ENCODE data around the gene S1PR3. TPM values are rescaled to one million over a fixed set of nuclear protein-coding genes. Genes with fewer than 3 reads are reported as not detected.

Gene S1PR3
- total RNA-seq, 8 experiments from 2014 or later, result 0.54 to 117 (median 4.2) TPM

- Histone ChIP-seq H3K27ac (no peak overlapping the region), H3K4me1 (replicated peaks in 1 of 2) (peaks cover 20 to 21% of the 10 kb centered on the region in 2 donors), H3K4me3 (no peak overlapping the region)
- no peak for ATAC-seq (replicated peaks in 6 of 8)
- in situ Hi-C loops (cut with MboI; ENCODE audit: low pct_unique_long_range_greater_than_20kb in 2 of 9, low sequenced_read_pairs in 9 of 9, unreplicated experiment in 9 of 9), result loop anchor here in 4 of 9 experiments (25.0 kb wide), 4 partner anchors 160 to 1310 kb away; no protein-coding TSS in a partner anchor
- 0 to 100% (median 93%) methylated on average over 1 to 4 of the region's 4 CpGs; no CpG with 5 or more reads in 2 of the 10 experiments for WGBS, 10 experiments
Observed at GRCh38 chr9:88996921-88997235, 5.6 kb downstream of the S1PR3 start.

- Histone ChIP-seq H3K4me3 (no peak overlapping the region), H3K27ac (no peak overlapping the region), H3K4me1 (replicated peaks in 1 of 2) (peaks cover 13 to 16% of the 10 kb centered on the region in 2 donors)
- in situ Hi-C loops (cut with MboI; ENCODE audit: low pct_unique_long_range_greater_than_20kb in 2 of 9, low sequenced_read_pairs in 9 of 9, unreplicated experiment in 9 of 9), result loop anchor here in 4 of 9 experiments (25.0 kb wide), 4 partner anchors 160 to 1310 kb away; no protein-coding TSS in a partner anchor
- ATAC-seq (replicated peaks in 6 of 8), result peak in 1 of 8 experiments; percentile 19
- WGBS, 10 experiments, result 50 to 100% (median 100%) methylated on average over 1 to 2 of the region's 8 CpGs; no CpG with 5 or more reads in 2 of the 10 experiments
Observed at GRCh38 chr9:88997646-88998045, 6.4 kb downstream of the S1PR3 start.

GRCh38 chr9:88998503-88998902 is 7.2 kb downstream of the S1PR3 start:
- in situ Hi-C loops (cut with MboI; ENCODE audit: low pct_unique_long_range_greater_than_20kb in 2 of 9, low sequenced_read_pairs in 9 of 9, unreplicated experiment in 9 of 9), result loop anchor here in 4 of 9 experiments (25.0 kb wide), 4 partner anchors 161 to 1311 kb away; no protein-coding TSS in a partner anchor
- H3K4me3 ChIP-seq, result no peak overlapping the region
- H3K4me1 ChIP-seq (replicated peaks in 1 of 2), result peaks cover 13 to 16% of the 10 kb centered on the region in 2 donors
- 0 to 50% (median 20%) methylated on average over 1 to 2 of the region's 2 CpGs; no CpG with 5 or more reads in 5 of the 10 experiments for WGBS, 10 experiments
- H3K27ac ChIP-seq, result no peak overlapping the region
- ATAC-seq (replicated peaks in 6 of 8), result peak in 4 of 8 experiments; percentile 1 to 7 (median 4)

GRCh38 chr9:88998911-88999310 is 7.6 kb downstream of the S1PR3 start:
- peak in 7 of 8 experiments; percentile 11 to 86 (median 78) for ATAC-seq (replicated peaks in 6 of 8)
- Histone ChIP-seq H3K4me1 (replicated peaks in 1 of 2) (peaks cover 13 to 16% of the 10 kb centered on the region in 2 donors), H3K27ac (no peak overlapping the region), H3K4me3 (no peak overlapping the region)
- in situ Hi-C loops (cut with MboI; ENCODE audit: low pct_unique_long_range_greater_than_20kb in 2 of 9, low sequenced_read_pairs in 9 of 9, unreplicated experiment in 9 of 9), result loop anchor here in 4 of 9 experiments (25.0 kb wide), 4 partner anchors 162 to 1312 kb away; no protein-coding TSS in a partner anchor
- WGBS, 10 experiments, result 0 to 87% (median 41%) methylated on average over 1 to 5 of the region's 9 CpGs; no CpG with 5 or more reads in 6 of the 10 experiments

GRCh38 chr9:89000371-89000781 is 9.1 kb downstream of the S1PR3 start:
- H3K27ac ChIP-seq, result no peak overlapping the region
- peak in 1 of 8 experiments; percentile 2 for ATAC-seq (replicated peaks in 6 of 8)
- in situ Hi-C loops (cut with MboI; ENCODE audit: low pct_unique_long_range_greater_than_20kb in 2 of 9, low sequenced_read_pairs in 9 of 9, unreplicated experiment in 9 of 9), result loop anchor here in 5 of 9 experiments (10.0 to 25.0 kb wide), 5 partner anchors 287 to 1316 kb away; no protein-coding TSS in a partner anchor
- peaks cover 13 to 16% of the 10 kb centered on the region in 2 donors for H3K4me1 ChIP-seq (replicated peaks in 1 of 2)
- 80 to 100% (median 90%) methylated on average over 1 to 6 of the region's 9 CpGs; no CpG with 5 or more reads in 3 of the 10 experiments for WGBS, 10 experiments
- H3K4me3 ChIP-seq, result no peak overlapping the region

- no peak overlapping the region for H3K27ac ChIP-seq
- WGBS, 10 experiments, result 3 to 95% (median 31%) methylated on average over 4 to 16 of the region's 52 CpGs
- in situ Hi-C loops (cut with MboI; ENCODE audit: low pct_unique_long_range_greater_than_20kb in 2 of 9, low sequenced_read_pairs in 9 of 9, unreplicated experiment in 9 of 9), result loop anchor here in 5 of 9 experiments (10.0 to 25.0 kb wide), 5 partner anchors 286 to 1316 kb away; no protein-coding TSS in a partner anchor
- peak; percentile 74 to 90 (median 84) for ATAC-seq (replicated peaks in 6 of 8)
- H3K4me3 ChIP-seq, result no peak overlapping the region
- peaks cover 13 to 16% of the 10 kb centered on the region in 2 donors for H3K4me1 ChIP-seq (replicated peaks in 1 of 2)
Observed at GRCh38 chr9:89000973-89001916, 10.0 kb downstream of the S1PR3 start.

GRCh38 chr9:89001917-89002540 is 10.8 kb downstream of the S1PR3 start:
- Histone ChIP-seq H3K4me1 (replicated peaks in 1 of 2) (peaks cover 13 to 16% of the 10 kb centered on the region in 2 donors), H3K4me3 (no peak overlapping the region), H3K27ac (no peak overlapping the region)
- in situ Hi-C loops (cut with MboI; ENCODE audit: low pct_unique_long_range_greater_than_20kb in 2 of 9, low sequenced_read_pairs in 9 of 9, unreplicated experiment in 9 of 9), result loop anchor here in 5 of 9 experiments (10.0 to 25.0 kb wide), 5 partner anchors 285 to 1317 kb away; no protein-coding TSS in a partner anchor
- ATAC-seq (replicated peaks in 6 of 8), result no peak
- WGBS, 10 experiments, result 87 to 100% (median 94%) methylated on average over 3 to 21 of the region's 27 CpGs; no CpG with 5 or more reads in 2 of the 10 experiments

GRCh38 chr9:89002987-89003386 is 11.7 kb downstream of the S1PR3 start:
- Histone ChIP-seq H3K4me1 (replicated peaks in 1 of 2) (peaks cover 15 to 16% of the 10 kb centered on the region in 2 donors), H3K4me3 (no peak overlapping the region), H3K27ac (no peak overlapping the region)
- ATAC-seq (replicated peaks in 6 of 8), result no peak
- WGBS, 10 experiments, result 87 to 100% (median 100%) methylated on average over 1 to 6 of the region's 6 CpGs; no CpG with 5 or more reads in 2 of the 10 experiments
- in situ Hi-C loops (cut with MboI; ENCODE audit: low pct_unique_long_range_greater_than_20kb in 2 of 9, low sequenced_read_pairs in 9 of 9, unreplicated experiment in 9 of 9), result loop anchor here in 5 of 9 experiments (10.0 to 25.0 kb wide), 5 partner anchors 284 to 1318 kb away; no protein-coding TSS in a partner anchor

GRCh38 chr9:89005323-89005722 is 14.1 kb downstream of the S1PR3 start:
- H3K4me1 ChIP-seq (replicated peaks in 1 of 2), result peaks cover 8 to 13% of the 10 kb centered on the region in 2 donors
- no peak overlapping the region for H3K27ac ChIP-seq
- no peak overlapping the region for H3K4me3 ChIP-seq
- in situ Hi-C loops (cut with MboI; ENCODE audit: low pct_unique_long_range_greater_than_20kb in 2 of 9, low sequenced_read_pairs in 9 of 9, unreplicated experiment in 9 of 9), result loop anchor here in 5 of 9 experiments (10.0 to 25.0 kb wide), 5 partner anchors 282 to 1321 kb away; no protein-coding TSS in a partner anchor
- 50 to 100% (median 67%) methylated on average over 1 to 9 of the region's 9 CpGs; no CpG with 5 or more reads in 1 of the 10 experiments for WGBS, 10 experiments
- no peak for ATAC-seq (replicated peaks in 6 of 8)

- WGBS, 10 experiments, result 0 to 86% (median 53%) methylated on average over 1 to 2 of the region's 2 CpGs; no CpG with 5 or more reads in 1 of the 10 experiments
- H3K27ac ChIP-seq, result no peak overlapping the region
- ATAC-seq (replicated peaks in 6 of 8), result no peak
- H3K4me1 ChIP-seq (replicated peaks in 1 of 2), result peaks cover 0 to 9% of the 10 kb centered on the region in 2 donors
- in situ Hi-C loops (cut with MboI; ENCODE audit: low pct_unique_long_range_greater_than_20kb in 2 of 9, low sequenced_read_pairs in 9 of 9, unreplicated experiment in 9 of 9), result loop anchor here in 5 of 9 experiments (10.0 to 25.0 kb wide), 5 partner anchors 281 to 1321 kb away; no protein-coding TSS in a partner anchor
- H3K4me3 ChIP-seq, result no peak overlapping the region
Observed at GRCh38 chr9:89006267-89006666, 15.0 kb downstream of the S1PR3 start.

GRCh38 chr9:89006996-89007967 is 16.0 kb downstream of the S1PR3 start:
- WGBS, 10 experiments, result 0 to 100% (median 81%) methylated on average over 1 to 9 of the region's 9 CpGs; no CpG with 5 or more reads in 1 of the 10 experiments
- no peak overlapping the region for H3K27ac ChIP-seq
- in situ Hi-C loops (cut with MboI; ENCODE audit: low pct_unique_long_range_greater_than_20kb in 2 of 9, low sequenced_read_pairs in 9 of 9, unreplicated experiment in 9 of 9), result loop anchor here in 5 of 9 experiments (10.0 to 25.0 kb wide), 5 partner anchors 280 to 1322 kb away; no protein-coding TSS in a partner anchor
- ATAC-seq (replicated peaks in 6 of 8), result peak in 3 of 8 experiments; percentile 45 to 75 (median 62)
- H3K4me3 ChIP-seq, result peak overlapping the region in 1 of 5 donors; percentile 14
- peaks cover 0 to 9% of the 10 kb centered on the region in 2 donors for H3K4me1 ChIP-seq (replicated peaks in 1 of 2)

Data from motor neuron (in vitro differentiated cells).